Ovary (tissue), 9 donors: ENCODE results near the gene GREB1L. TPM values are rescaled to one million over a fixed set of nuclear protein-coding genes. Genes with fewer than 3 reads are reported as not detected.

Experiments
- DNase-seq, 5 donors: peaks; one replicate each; pipeline ENCODE4 v3.0.0-alpha.2; 2019 to 2020
- H3K27ac ChIP-seq, 2 donors: fragments of 200-600 bp; one replicate each; pipeline versions ENCODE4 v1.5.1 to v1.8.0; 2019 to 2022
- H3K27me3 ChIP-seq: fragments of 200-600 bp; one replicate; pipeline ENCODE4 v1.8.0; 2022
- H3K36me3 ChIP-seq: fragments of 200-600 bp; sonication (generic); one replicate; pipeline ENCODE4 v1.5.1; 2019
- H3K4me1 ChIP-seq: one replicate; pipeline ENCODE4 v1.8.1; 2013; ENCODE audit warnings: mild to moderate bottlenecking, moderate library complexity; ENCODE audit not compliant: insufficient read depth
- H3K4me3 ChIP-seq: fragments of 200-600 bp; sonication (generic); one replicate; pipeline ENCODE4 v1.5.1; 2017
- H3K9me3 ChIP-seq, 2 donors: fragments of 200-600 bp in 1 of 2; sonication (generic) in 1 of 2; one replicate each; pipeline versions ENCODE4 v1.5.1 to v1.8.1; 2013 to 2019; ENCODE audit warnings: mild to moderate bottlenecking in 1 of 2, moderate library complexity in 1 of 2
- EP300 ChIP-seq: sonication (generic); formaldehyde crosslinking; IDR thresholded peaks from one replicate; pipeline ENCODE4 v1.6.1; 2017; ENCODE audit warnings: antibody characterized with exemption
- POLR2A ChIP-seq: fragments of 450-650 bp; IDR thresholded peaks from one replicate; pipeline ENCODE4 v1.6.1; 2017; ENCODE audit warnings: antibody characterized with exemption, mild to moderate bottlenecking, moderate library complexity
- WGBS, 3 donors: extraction: QIAGEN DNeasy Blood & Tissue Kit in 1 of 3; methylation state at CpG; one replicate each; pipeline versions ENCODE4 v1.1.5 to v1.1.7; 2013 to 2017; 5-methylcytosine and 5-hydroxymethylcytosine counted together
- intact Hi-C, 4 donors: fragments of 100-400 bp; cut with DNase I; formaldehyde crosslinking; loops; one replicate each; pipeline versions ENCODE4 v1.11.0 to v1.15.1; 2022 to 2023
- polyA plus RNA-seq, 2 donors: library from polyadenylated mRNA; stranded (reverse); fragments of 200-250 nt in 1 of 2; fragments of 350-450 nt in 1 of 2; fragmentation: Illumina TruSeq in 1 of 2; extraction: RNeasy Lipid Tissue Mini Kit (QIAGEN cat#74804) in 1 of 2; gene quantifications; one replicate each; pipeline ENCODE4 v1.2.3, GENCODE V29; 2013 to 2014
- total RNA-seq, 7 donors: library from RNA; depleted of rRNA in 2 of 7; stranded (reverse); fragments of >200 nt in 2 of 7; fragmentation: NEBNext Ultra II Directional in 3 of 7; extraction: Animal tissue kit (Norgen Biotek cat#: 25700) in 3 of 7; gene quantifications; one replicate each; pipeline versions ENCODE4 v1.1.0 to v1.2.4, GENCODE V29; 2016 to 2023
- TF ChIP-seq, protein P1 (sequence below), 3 donors: fragments of 450-650 bp in 2 of 3; fragments of 200-600 bp in 1 of 3; IDR thresholded peaks; one replicate each; pipeline versions ENCODE4 v1.5.1 to v1.8.0; 2016 to 2022; ENCODE audit warnings: antibody characterized with exemption in 3 of 3, mild to moderate bottlenecking in 1 of 3
- donor health status: DM: no; HTN: no; CAD: no; lungs with moderate emphysema.
- donor health status: DM: no; HTN: no; CAD: no.
- donor health status: Bipolar disorder and iron deficiency.
- donor health status: DM: yes; HTN: yes; CAD: no.
- donor health status: DM: no; HTN: no; CAD: no.
- donor health status: DM: yes; HTN: yes; CAD: no.

GREB1L gene
- total and polyA plus RNA-seq, 9 donors, result 2.4 to 22.8 (median 10.4) TPM

DNA sequence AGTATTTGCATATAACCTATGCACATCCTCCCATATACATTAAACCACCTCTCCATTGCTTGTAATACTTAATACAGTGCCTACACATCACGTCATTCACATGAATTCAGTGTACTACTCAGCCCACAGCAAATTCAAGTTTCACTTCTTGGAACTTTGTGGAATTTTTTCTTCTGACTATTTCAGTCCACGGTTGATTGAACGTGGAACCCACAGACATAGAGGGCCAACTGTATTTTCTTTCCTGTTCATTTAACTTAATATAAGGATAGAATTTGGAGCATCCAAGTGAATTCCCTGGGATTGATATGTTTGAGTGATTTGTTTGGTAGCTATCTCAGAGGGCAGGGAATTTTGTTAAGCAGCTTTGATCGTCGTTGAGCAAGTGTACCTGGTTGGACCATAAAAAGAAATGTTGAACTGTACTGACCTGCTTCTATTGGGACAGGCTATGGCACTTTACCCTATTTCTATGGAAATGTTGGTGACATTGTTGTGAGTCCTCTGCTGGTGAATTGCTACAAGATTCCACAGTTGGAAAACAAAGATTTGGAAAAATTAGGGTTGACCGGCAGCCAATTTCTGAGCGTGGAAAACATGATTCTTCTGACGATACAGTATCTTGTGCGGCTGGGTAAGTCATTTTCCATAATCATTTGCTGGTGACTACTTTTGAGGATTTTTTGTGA is 201.9 kb downstream of the GREB1L start:
- 59 to 71% (median 66%) methylated on average over 9 of the region's 9 CpGs for WGBS, 3 donors
- H3K27ac ChIP-seq, result no peak overlapping the region
- H3K4me1 ChIP-seq, result no peaks in the 10 kb centered on the region
- no peak for DNase-seq
- no peaks in the 10 kb centered on the region for H3K9me3 ChIP-seq
- no peak for TF ChIP-seq EP300
- TF ChIP-seq, protein P1, sequence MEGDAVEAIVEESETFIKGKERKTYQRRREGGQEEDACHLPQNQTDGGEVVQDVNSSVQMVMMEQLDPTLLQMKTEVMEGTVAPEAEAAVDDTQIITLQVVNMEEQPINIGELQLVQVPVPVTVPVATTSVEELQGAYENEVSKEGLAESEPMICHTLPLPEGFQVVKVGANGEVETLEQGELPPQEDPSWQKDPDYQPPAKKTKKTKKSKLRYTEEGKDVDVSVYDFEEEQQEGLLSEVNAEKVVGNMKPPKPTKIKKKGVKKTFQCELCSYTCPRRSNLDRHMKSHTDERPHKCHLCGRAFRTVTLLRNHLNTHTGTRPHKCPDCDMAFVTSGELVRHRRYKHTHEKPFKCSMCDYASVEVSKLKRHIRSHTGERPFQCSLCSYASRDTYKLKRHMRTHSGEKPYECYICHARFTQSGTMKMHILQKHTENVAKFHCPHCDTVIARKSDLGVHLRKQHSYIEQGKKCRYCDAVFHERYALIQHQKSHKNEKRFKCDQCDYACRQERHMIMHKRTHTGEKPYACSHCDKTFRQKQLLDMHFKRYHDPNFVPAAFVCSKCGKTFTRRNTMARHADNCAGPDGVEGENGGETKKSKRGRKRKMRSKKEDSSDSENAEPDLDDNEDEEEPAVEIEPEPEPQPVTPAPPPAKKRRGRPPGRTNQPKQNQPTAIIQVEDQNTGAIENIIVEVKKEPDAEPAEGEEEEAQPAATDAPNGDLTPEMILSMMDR (IDR thresholded peaks at IDR 0.05), result no peak
- no peak for TF ChIP-seq POLR2A
- no peaks in the 10 kb centered on the region for H3K27me3 ChIP-seq
- H3K4me3 ChIP-seq, result no peak overlapping the region
- intact Hi-C loops, result loop anchor here in 3 of 4 donors (2.0 to 5.0 kb wide), 3 partner anchors 247 to 252 kb away; no protein-coding TSS in a partner anchor
- H3K36me3 ChIP-seq, result no peaks in the 10 kb centered on the region

DNA sequence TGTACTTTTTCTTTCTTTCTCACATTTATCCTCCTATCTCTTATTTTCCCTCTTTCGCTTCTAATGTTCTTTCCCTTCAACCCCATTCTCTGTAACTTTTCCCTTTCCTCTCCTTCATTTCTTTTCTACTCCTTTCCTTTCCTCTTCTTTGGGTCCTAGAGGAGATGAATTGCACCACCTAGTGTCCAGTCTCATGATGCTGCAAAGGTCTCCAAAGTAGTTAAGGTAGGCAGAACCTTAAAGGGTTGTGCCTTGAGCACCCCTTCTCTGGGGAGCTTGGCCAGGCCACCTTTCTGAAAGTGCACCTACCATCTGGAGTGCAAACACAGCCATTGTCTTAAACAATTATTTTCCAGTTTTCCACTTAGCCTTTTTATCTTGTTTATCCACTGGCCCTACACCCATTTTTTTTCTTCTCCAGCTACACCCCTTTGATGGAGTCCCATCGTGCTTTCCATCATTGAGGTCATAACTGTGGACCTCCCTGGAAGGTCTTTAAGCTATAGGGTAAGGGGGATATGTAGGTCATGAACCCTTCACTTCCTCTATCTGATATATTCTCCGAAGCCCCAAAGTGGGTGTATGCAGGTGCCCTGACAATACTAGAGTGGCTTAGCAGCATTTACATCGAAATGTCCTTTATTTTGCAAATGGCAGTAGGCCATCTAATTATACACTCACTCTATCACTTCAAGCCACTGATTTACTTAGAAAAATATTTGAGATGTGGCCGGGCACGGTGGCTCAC is 202.6 kb downstream of the GREB1L start:
- H3K4me1 ChIP-seq, result no peaks in the 10 kb centered on the region
- H3K27ac ChIP-seq, result no peak overlapping the region
- peak in 3 of 5 donors; percentile 23 to 51 (median 35) for DNase-seq
- TF ChIP-seq EP300 (no peak), POLR2A (no peak)
- TF ChIP-seq, protein P1 (IDR thresholded peaks at IDR 0.05), result peak; percentile 54 to 72 (median 57)
- H3K36me3 ChIP-seq, result no peaks in the 10 kb centered on the region
- intact Hi-C loops, result loop anchor here in 3 of 4 donors (2.0 to 5.0 kb wide), 4 partner anchors 202 to 252 kb away; partner anchors contain the start of gene GREB1L (in 1 of the 3)
- no peaks in the 10 kb centered on the region for H3K27me3 ChIP-seq
- no peak overlapping the region for H3K4me3 ChIP-seq
- no peaks in the 10 kb centered on the region for H3K9me3 ChIP-seq
- WGBS, 3 donors, result 80 to 83% (median 82%) methylated on average over 6 of the region's 6 CpGs

DNA sequence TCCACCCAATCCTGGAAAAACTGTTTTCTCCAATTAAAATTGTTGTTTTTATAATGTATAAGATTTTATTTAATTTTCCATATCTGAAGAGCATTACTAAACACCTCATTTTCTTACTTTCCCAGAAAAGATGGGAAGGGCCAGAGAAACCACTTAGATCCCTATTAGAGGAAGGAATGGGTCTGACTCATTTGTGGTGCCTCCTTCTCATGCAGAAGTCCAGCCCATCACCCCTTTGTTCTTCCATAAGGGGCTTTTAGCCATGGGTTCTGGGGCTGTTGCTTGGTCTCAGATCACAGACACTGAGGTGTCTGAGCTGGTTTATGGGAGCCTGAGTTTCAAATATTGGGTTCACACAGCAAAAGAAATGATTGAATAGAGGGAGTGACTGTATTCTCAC is 206.3 kb downstream of the GREB1L start:
- DNase-seq, result no peak
- Histone ChIP-seq H3K27ac (no peak overlapping the region), H3K36me3 (no peaks in the 10 kb centered on the region), H3K4me3 (no peak overlapping the region), H3K4me1 (peaks cover 1% of the 10 kb centered on the region), H3K9me3 (no peaks in the 10 kb centered on the region), H3K27me3 (no peaks in the 10 kb centered on the region)
- TF ChIP-seq, protein P1 (IDR thresholded peaks at IDR 0.05), result no peak
- TF ChIP-seq EP300 (no peak), POLR2A (no peak)
- intact Hi-C loops, result loop anchor here in 1 of 4 donors (5.0 kb wide), 1 partner anchor 206 kb away; the partner anchor contains the start of gene GREB1L

DNA sequence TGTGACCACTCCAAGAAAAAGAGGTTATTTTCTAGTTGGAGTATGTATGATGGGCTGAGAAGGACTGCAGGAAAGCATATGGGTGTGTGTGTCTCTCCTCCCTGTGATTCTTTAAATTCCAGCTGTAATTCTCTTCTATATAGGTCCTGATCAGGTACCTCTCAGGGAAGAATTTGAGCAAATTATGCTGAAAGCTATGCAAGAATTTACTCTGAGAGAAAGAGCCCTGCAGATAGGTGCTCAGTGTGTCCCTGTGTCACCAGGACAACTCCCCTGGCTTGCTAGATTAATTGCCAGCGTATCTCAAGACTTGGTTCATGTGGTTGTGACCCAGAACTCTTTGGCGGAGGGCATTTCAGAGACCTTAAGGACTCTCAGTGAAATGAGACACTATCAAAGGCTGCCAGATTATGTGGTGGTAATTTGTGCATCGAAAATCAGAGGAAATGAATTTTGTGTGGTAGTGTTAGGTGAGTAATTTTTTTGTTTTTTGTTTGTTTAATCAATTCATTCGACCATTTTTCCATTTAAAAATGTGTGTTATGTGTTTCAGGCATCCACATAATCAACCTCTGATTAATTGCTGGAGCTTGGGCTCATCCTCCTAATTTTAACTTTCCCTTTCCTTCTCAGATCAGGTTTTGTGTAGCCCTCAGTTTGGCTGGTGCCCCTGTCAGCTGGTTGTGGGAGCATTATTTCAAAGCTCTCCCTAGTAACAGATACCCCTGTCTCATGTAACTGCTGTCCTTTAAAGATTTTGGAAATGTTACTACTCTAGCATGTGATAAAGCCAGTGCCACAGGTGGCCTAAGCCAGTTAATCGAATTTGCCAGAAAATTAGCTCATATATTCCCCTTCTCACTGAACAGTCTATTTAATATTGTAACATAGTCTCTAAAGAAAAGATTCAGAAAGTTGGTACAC is 207.6 kb downstream of the GREB1L start:
- no peak for DNase-seq
- Histone ChIP-seq H3K27me3 (no peaks in the 10 kb centered on the region), H3K4me3 (no peak overlapping the region), H3K9me3 (no peaks in the 10 kb centered on the region), H3K4me1 (peaks cover 1% of the 10 kb centered on the region), H3K27ac (no peak overlapping the region), H3K36me3 (no peaks in the 10 kb centered on the region)
- 88 to 89% (median 88%) methylated on average over 5 of the region's 5 CpGs for WGBS, 3 donors
- intact Hi-C loops, result loop anchor here in 1 of 4 donors (5.0 kb wide), 1 partner anchor 207 kb away; the partner anchor contains the start of gene GREB1L
- TF ChIP-seq EP300 (no peak), POLR2A (no peak)
- TF ChIP-seq, protein P1 (IDR thresholded peaks at IDR 0.05), result no peak
